SK-N-SH (cell line): ENCODE data around the gene ASF1B. TPM values are rescaled to one million over a fixed set of nuclear protein-coding genes. Genes with fewer than 3 reads are reported as not detected.

Source experiments
- CTCF ChIA-PET: fragments of 300-600, 350-600 bp; formaldehyde crosslinking; extraction: SDS; loops from one replicate; lab custom pipeline; 2021; lab: Yijun Ruan, JAX
- POLR2A ChIA-PET: fragments of 350-600 bp; sonication (Branson Sonifier 250); formaldehyde crosslinking; extraction: SDS; loops from one replicate; lab custom pipeline; 2020; ENCODE audit warnings: antibody characterized with exemption, inconsistent platforms; lab: Yijun Ruan, JAX
- DNase-seq: peaks from one replicate; pipeline ENCODE4 v3.0.0; 2012
- H2AFZ ChIP-seq: fragments of 200-600 bp; sonication (generic); 2 replicates; pipeline ENCODE4 v1.8.1; 2016; ENCODE audit warnings: antibody characterized with exemption, mild to moderate bottlenecking, low read depth
- H3F3A ChIP-seq: fragments of 200-600 bp; sonication (generic); replicated peaks from 2 replicates; pipeline ENCODE3; 2016; ENCODE audit warnings: antibody characterized with exemption, mild to moderate bottlenecking; ENCODE audit not compliant: insufficient read depth
- H3K27ac ChIP-seq, 2 experiments: fragments of 200-500 bp in 1 of 2; fragments of 200-600 bp in 1 of 2; sonication (Bioruptor generic) in 1 of 2; sonication (generic), shearing (Covaris generic) in 1 of 2; 2 replicates each; pipeline versions ENCODE4 v1.5.1 to v1.6.1; 2014 to 2016; ENCODE audit warnings: low read depth in 2 of 2, inconsistent platforms in 1 of 2, low read length in 1 of 2, mild to moderate bottlenecking in 1 of 2, mixed read lengths in 1 of 2
- H3K27me3 ChIP-seq: fragments of 200-600 bp; sonication (generic), shearing (Covaris generic); 2 replicates; pipeline ENCODE4 v1.6.1; 2016; ENCODE audit warnings: mixed run types; ENCODE audit not compliant: insufficient read depth
- H3K36me3 ChIP-seq, 2 experiments: fragments of 200-500 bp in 1 of 2; fragments of 200-600 bp in 1 of 2; sonication (Bioruptor generic) in 1 of 2; sonication (generic) in 1 of 2; replicated peaks in 1 of 2; 2 replicates each; pipeline versions ENCODE3 to v1.5.1; 2014 to 2016; ENCODE audit warnings: low read length in 1 of 2, mild to moderate bottlenecking in 1 of 2; ENCODE audit not compliant: insufficient read depth in 2 of 2, control insufficient read depth in 1 of 2
- H3K4me1 ChIP-seq, 2 experiments: fragments of 200-500 bp in 1 of 2; fragments of 200-600 bp in 1 of 2; sonication (Bioruptor generic) in 1 of 2; sonication (generic), shearing (Covaris generic) in 1 of 2; 2 replicates each; pipeline versions ENCODE4 v1.5.1 to v1.6.1; 2014 to 2016; ENCODE audit warnings: low read depth in 1 of 2, low read length in 1 of 2, mixed run types in 1 of 2; ENCODE audit not compliant: insufficient read depth in 2 of 2, control insufficient read depth in 1 of 2
- H3K4me2 ChIP-seq: fragments of 200-600 bp; sonication (generic), shearing (Covaris generic); 2 replicates; pipeline ENCODE4 v1.6.1; 2017; ENCODE audit warnings: mixed run types
- H3K4me3 ChIP-seq, 2 experiments: fragments of 200-500 bp in 1 of 2; fragments of 200-600 bp in 1 of 2; sonication (Bioruptor generic) in 1 of 2; sonication (generic), shearing (Covaris generic) in 1 of 2; 2 replicates each; pipeline versions ENCODE4 v1.5.1 to v1.8.1; 2014 to 2016; ENCODE audit warnings: low read depth in 2 of 2, inconsistent platforms in 1 of 2, low read length in 1 of 2, mild to moderate bottlenecking in 1 of 2, mixed read lengths in 1 of 2, moderate library complexity in 1 of 2
- H3K79me2 ChIP-seq: fragments of 200-600 bp; sonication (generic); 2 replicates; pipeline ENCODE4 v1.8.1; 2017; ENCODE audit warnings: mild to moderate bottlenecking; ENCODE audit not compliant: insufficient read depth
- H3K9ac ChIP-seq: fragments of 200-600 bp; sonication (generic); 2 replicates; pipeline ENCODE4 v1.6.1; 2017; ENCODE audit warnings: mixed run types
- H3K9me2 ChIP-seq: fragments of 200-600 bp; sonication (generic); 2 replicates; pipeline ENCODE4 v1.6.1; 2017; ENCODE audit warnings: mixed run types
- H3K9me3 ChIP-seq: fragments of 200-600 bp; sonication (generic); 2 replicates; pipeline ENCODE4 v1.6.1; 2017; ENCODE audit warnings: mixed run types, mild to moderate bottlenecking, moderate library complexity
- H4K20me1 ChIP-seq: fragments of 200-600 bp; sonication (generic); 2 replicates; pipeline ENCODE4 v1.6.1; 2017; ENCODE audit warnings: mild to moderate bottlenecking, mixed run types; ENCODE audit not compliant: insufficient read depth
- CHD2 ChIP-seq: fragments of 150-350 bp; IDR thresholded peaks from 2 replicates; pipeline ENCODE4 v1.6.1; 2018; ENCODE audit warnings: low read length; ENCODE audit not compliant: partially characterized antibody
- ELF1 ChIP-seq: IDR thresholded peaks from 2 replicates; pipeline ENCODE4 v1.4.0; 2012
- FOXM1 ChIP-seq: IDR thresholded peaks from 2 replicates; pipeline ENCODE4 v1.4.0; 2012; ENCODE audit warnings: low read depth, mild to moderate bottlenecking
- GABPA ChIP-seq: IDR thresholded peaks from 2 replicates; pipeline ENCODE4 v1.4.0; 2012; ENCODE audit warnings: low read depth, mild to moderate bottlenecking
- JUND ChIP-seq: IDR thresholded peaks from 2 replicates; pipeline ENCODE4 v1.4.0; 2012
- MAX ChIP-seq: IDR thresholded peaks from 2 replicates; pipeline ENCODE4 v1.4.0; 2012; ENCODE audit warnings: low read depth
- NFIC ChIP-seq: IDR thresholded peaks from 2 replicates; pipeline ENCODE4 v1.4.0; 2012; ENCODE audit warnings: borderline replicate concordance
- NRF1 ChIP-seq: IDR thresholded peaks from 2 replicates; pipeline ENCODE4 v1.6.1; 2012; ENCODE audit warnings: low read depth, mild to moderate bottlenecking, low read length
- PBX3 ChIP-seq: IDR thresholded peaks from 2 replicates; pipeline ENCODE4; 2012
- RXRA ChIP-seq: IDR thresholded peaks from 2 replicates; pipeline ENCODE4 v1.4.0; 2012; ENCODE audit warnings: low read depth, mild to moderate bottlenecking, borderline replicate concordance
- SIN3A ChIP-seq: IDR thresholded peaks from 2 replicates; pipeline ENCODE4 v1.6.1; 2012; ENCODE audit warnings: low read depth, mild to moderate bottlenecking, low read length, moderate library complexity, borderline replicate concordance
- TCF12 ChIP-seq: IDR thresholded peaks from 2 replicates; pipeline ENCODE4 v1.4.0; 2012
- USF1 ChIP-seq: IDR thresholded peaks from 2 replicates; pipeline ENCODE4 v1.4.0; 2012; ENCODE audit warnings: low read depth, borderline replicate concordance
- ZBTB33 ChIP-seq: IDR thresholded peaks from 2 replicates; pipeline ENCODE4 v1.4.0; 2012; ENCODE audit warnings: low read depth, borderline replicate concordance
- WGBS: methylation state at CpG from one replicate; pipeline ENCODE4 v1.1.6; 2017; ENCODE audit warnings: low lambda C conversion rate; 5-methylcytosine and 5-hydroxymethylcytosine counted together
- polyA plus RNA-seq, 3 experiments: library from polyadenylated mRNA; depleted of rRNA; stranded (reverse); fragments of >200 nt; gene quantifications; 2 replicates each; pipeline ENCODE4 v1.2.3, GENCODE V29; 2012
- TF ChIP-seq, protein P1 (sequence below): fragments of 200-600 bp; sonication (generic); IDR thresholded peaks from 2 replicates; pipeline ENCODE4 v1.6.1; 2017; ENCODE audit warnings: antibody characterized with exemption, mild to moderate bottlenecking, moderate library complexity
- TF ChIP-seq, protein P2 (sequence below): fragments of 150-350 bp; IDR thresholded peaks from 2 replicates; pipeline ENCODE4 v1.6.1; 2016; ENCODE audit warnings: mild to moderate bottlenecking, low read depth, low read length
- TF ChIP-seq, protein P3 (sequence below): IDR thresholded peaks from 2 replicates; pipeline ENCODE4 v1.6.1; 2012; ENCODE audit warnings: mild to moderate bottlenecking, low read depth, low read length, moderate library complexity

Gene ASF1B
- polyA plus RNA-seq, 1 of the 3 experiments (the other 2 are of a cell fraction) = 19.0 TPM

GRCh38 chr19:14174883-14175282 lies 38.5 kb upstream of the ASF1B start:
- H3K79me2 ChIP-seq = no peaks in the 10 kb centered on the region
- ChIA-PET CTCF (interaction anchor here (0.7 to 1.1 kb wide), 2 partner anchors 26 to 173 kb away, joined by 3 read pairs; no protein-coding TSS in a partner anchor), POLR2A (no interaction called here)
- H3K27ac ChIP-seq = no peak overlapping the region
- no peak overlapping the region for H3K4me3 ChIP-seq
- H2AFZ ChIP-seq = no peak overlapping the region
- no peaks in the 10 kb centered on the region for H3K4me1 ChIP-seq
- no peaks in the 10 kb centered on the region for H3K9me2 ChIP-seq
- H3F3A ChIP-seq = no peaks in the 10 kb centered on the region
- no peak for DNase-seq
- no peaks in the 10 kb centered on the region for H3K27me3 ChIP-seq
- H3K9ac ChIP-seq = no peak overlapping the region
- TF ChIP-seq RXRA = no peak
- no peak for TF ChIP-seq CHD2
- TF ChIP-seq, protein P1, sequence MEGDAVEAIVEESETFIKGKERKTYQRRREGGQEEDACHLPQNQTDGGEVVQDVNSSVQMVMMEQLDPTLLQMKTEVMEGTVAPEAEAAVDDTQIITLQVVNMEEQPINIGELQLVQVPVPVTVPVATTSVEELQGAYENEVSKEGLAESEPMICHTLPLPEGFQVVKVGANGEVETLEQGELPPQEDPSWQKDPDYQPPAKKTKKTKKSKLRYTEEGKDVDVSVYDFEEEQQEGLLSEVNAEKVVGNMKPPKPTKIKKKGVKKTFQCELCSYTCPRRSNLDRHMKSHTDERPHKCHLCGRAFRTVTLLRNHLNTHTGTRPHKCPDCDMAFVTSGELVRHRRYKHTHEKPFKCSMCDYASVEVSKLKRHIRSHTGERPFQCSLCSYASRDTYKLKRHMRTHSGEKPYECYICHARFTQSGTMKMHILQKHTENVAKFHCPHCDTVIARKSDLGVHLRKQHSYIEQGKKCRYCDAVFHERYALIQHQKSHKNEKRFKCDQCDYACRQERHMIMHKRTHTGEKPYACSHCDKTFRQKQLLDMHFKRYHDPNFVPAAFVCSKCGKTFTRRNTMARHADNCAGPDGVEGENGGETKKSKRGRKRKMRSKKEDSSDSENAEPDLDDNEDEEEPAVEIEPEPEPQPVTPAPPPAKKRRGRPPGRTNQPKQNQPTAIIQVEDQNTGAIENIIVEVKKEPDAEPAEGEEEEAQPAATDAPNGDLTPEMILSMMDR = no peak
- TF ChIP-seq JUND = no peak
- TF ChIP-seq NFIC = no peak
- no peak for TF ChIP-seq PBX3
- TF ChIP-seq USF1 = no peak
- TF ChIP-seq, protein P2, sequence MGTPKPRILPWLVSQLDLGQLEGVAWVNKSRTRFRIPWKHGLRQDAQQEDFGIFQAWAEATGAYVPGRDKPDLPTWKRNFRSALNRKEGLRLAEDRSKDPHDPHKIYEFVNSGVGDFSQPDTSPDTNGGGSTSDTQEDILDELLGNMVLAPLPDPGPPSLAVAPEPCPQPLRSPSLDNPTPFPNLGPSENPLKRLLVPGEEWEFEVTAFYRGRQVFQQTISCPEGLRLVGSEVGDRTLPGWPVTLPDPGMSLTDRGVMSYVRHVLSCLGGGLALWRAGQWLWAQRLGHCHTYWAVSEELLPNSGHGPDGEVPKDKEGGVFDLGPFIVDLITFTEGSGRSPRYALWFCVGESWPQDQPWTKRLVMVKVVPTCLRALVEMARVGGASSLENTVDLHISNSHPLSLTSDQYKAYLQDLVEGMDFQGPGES = no peak
- no peak for TF ChIP-seq ELF1
- no peak for TF ChIP-seq MAX
- TF ChIP-seq FOXM1 = no peak
- no peak for TF ChIP-seq TCF12
- TF ChIP-seq, protein P3, sequence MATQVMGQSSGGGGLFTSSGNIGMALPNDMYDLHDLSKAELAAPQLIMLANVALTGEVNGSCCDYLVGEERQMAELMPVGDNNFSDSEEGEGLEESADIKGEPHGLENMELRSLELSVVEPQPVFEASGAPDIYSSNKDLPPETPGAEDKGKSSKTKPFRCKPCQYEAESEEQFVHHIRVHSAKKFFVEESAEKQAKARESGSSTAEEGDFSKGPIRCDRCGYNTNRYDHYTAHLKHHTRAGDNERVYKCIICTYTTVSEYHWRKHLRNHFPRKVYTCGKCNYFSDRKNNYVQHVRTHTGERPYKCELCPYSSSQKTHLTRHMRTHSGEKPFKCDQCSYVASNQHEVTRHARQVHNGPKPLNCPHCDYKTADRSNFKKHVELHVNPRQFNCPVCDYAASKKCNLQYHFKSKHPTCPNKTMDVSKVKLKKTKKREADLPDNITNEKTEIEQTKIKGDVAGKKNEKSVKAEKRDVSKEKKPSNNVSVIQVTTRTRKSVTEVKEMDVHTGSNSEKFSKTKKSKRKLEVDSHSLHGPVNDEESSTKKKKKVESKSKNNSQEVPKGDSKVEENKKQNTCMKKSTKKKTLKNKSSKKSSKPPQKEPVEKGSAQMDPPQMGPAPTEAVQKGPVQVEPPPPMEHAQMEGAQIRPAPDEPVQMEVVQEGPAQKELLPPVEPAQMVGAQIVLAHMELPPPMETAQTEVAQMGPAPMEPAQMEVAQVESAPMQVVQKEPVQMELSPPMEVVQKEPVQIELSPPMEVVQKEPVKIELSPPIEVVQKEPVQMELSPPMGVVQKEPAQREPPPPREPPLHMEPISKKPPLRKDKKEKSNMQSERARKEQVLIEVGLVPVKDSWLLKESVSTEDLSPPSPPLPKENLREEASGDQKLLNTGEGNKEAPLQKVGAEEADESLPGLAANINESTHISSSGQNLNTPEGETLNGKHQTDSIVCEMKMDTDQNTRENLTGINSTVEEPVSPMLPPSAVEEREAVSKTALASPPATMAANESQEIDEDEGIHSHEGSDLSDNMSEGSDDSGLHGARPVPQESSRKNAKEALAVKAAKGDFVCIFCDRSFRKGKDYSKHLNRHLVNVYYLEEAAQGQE = no peak
- no peak for TF ChIP-seq GABPA
- no peak for TF ChIP-seq NRF1
- no peak for TF ChIP-seq ZBTB33
- TF ChIP-seq SIN3A = no peak
- H4K20me1 ChIP-seq = no peaks in the 10 kb centered on the region
- H3K4me2 ChIP-seq = no peak overlapping the region
- H3K36me3 ChIP-seq = peaks cover 0 to 3% of the 10 kb centered on the region in 2 experiments
- 99% methylated on average over 8 of the region's 9 CpGs for WGBS
- H3K9me3 ChIP-seq = no peaks in the 10 kb centered on the region
